ENCODE data around the gene IQGAP3.

The IQGAP3 gene

GRCh38 chr1:156494309-156494895 is 78.0 kb downstream of the IQGAP3 start:
- no peak for TF ChIP-seq CTCF (IDR thresholded peaks at IDR 0.05)

DNA sequence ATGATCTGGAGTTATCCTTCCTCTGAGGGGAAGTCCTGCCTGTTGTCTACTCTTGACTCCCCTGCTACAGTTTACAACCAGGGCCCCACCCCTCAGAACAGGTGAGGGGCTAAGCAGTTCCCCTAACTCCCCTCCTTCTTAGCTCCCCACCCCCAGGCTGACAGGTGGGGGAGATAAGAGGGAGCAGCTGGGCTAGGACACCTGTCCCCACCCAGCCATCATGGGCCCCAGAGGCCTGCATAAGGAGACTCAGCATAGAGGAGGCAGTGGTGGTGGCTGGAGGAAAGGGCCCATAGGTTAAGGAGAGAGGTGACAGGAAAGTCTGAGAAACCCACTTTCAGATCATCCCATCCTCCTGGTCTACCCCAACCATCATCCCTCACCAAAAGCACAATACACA is 78.6 kb downstream of the IQGAP3 start:
- TF ChIP-seq CTCF (IDR thresholded peaks at IDR 0.05), result no peak

DNA sequence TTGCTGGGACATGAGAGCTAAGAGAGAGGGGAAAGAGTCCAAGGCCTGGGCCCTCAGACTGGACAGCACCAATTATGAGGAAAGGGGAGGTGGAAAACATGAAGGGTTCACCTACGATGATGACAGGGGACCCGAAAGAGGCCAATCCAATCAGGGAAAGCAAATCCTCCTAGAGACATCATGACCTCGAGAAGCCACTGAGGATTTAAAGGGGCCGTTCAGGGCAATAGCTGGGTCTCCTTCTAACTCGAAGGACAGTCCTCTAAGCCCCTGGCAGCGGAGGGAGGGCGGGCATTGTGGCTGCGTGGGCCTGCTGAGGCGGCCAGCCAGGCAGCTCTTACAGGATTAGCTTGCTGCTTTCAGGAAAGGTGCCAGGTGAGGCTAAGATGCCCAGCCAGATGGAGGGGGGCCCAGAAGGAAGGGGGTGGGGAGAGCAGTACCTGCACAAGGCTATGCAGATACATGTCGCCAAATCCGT is 79.2 kb downstream of the IQGAP3 start:
- TF ChIP-seq CTCF (IDR thresholded peaks at IDR 0.05), result no peak

DNA sequence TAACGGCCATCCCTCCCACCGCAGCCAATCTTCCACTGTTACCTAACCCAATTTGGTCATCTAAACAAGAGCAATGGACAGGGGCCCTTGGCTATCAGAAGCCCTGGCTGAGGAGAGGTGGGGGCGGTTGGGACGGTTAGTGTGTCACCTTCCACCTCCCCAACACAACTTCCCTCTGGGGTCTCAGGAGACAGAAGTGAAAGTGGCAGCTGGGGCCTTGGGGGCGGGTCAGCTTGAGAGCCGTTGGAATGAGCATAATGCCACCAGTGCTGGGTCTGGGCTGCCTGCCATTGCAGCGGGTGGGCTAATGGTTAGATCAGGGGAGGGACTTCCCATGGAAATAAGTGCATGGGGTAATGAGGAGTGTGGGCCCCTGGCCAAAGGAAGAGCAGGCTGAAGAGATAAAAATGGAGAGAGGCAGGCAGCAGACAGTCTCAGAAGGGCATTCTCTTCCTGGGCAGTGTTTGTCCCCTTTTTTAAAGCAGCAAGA is 79.7 kb downstream of the IQGAP3 start:
- no peak for TF ChIP-seq CTCF (IDR thresholded peaks at IDR 0.05)

DNA sequence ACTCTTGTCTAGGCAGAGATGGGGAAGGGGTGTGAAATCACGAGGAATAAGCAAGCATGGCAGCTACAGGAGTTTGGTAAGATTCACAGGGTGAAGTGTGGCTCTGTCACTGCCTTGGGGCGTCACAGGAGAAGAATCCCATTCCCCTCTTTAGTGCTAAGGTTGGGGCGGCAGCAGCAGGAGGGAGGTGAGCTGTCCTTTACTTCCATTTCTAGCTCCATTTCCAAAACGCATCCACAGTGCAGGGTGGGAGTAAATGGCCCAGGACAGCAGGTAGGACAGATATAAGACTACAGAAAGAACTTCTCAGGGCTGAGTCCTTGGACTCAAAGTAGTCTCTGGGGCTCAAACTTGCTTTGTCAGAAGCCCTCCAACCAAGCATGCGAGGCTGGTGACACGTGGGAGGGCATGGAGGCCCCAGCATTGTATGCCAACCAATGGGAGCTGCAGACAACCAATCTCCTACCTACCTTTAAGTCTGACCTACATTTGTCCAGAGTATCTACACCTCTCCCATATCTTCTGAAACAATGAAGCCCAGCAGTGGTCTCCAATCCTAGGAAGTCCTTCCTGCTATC is 80.3 kb downstream of the IQGAP3 start:
- no peak for TF ChIP-seq CTCF (IDR thresholded peaks at IDR 0.05)

- no peak for TF ChIP-seq CTCF (IDR thresholded peaks at IDR 0.05)
Measured at GRCh38 chr1:156491151-156491949, 81.0 kb downstream of the IQGAP3 start.

GRCh38 chr1:156490401-156491032 is 81.8 kb downstream of the IQGAP3 start:
- TF ChIP-seq CTCF (IDR thresholded peaks at IDR 0.05), result no peak
